PC-9 (cell line): Measurements from ENCODE around the gene RTL10.

Experiments used
- EZH2 ChIP-seq: fragments of 200-600 bp; sonication (generic); IDR thresholded peaks from 2 replicates; pipeline ENCODE4 v1.8.0; 2017; ENCODE audit warnings: antibody characterized with exemption, low read depth
- TF ChIP-seq, protein P1 (sequence below): fragments of 200-600 bp; sonication (generic); conservative IDR thresholded peaks from 2 replicates; pipeline ENCODE4 v1.6.1; 2017; ENCODE audit warnings: mixed run types, antibody characterized with exemption, mild to moderate bottlenecking, moderate library complexity

DNA sequence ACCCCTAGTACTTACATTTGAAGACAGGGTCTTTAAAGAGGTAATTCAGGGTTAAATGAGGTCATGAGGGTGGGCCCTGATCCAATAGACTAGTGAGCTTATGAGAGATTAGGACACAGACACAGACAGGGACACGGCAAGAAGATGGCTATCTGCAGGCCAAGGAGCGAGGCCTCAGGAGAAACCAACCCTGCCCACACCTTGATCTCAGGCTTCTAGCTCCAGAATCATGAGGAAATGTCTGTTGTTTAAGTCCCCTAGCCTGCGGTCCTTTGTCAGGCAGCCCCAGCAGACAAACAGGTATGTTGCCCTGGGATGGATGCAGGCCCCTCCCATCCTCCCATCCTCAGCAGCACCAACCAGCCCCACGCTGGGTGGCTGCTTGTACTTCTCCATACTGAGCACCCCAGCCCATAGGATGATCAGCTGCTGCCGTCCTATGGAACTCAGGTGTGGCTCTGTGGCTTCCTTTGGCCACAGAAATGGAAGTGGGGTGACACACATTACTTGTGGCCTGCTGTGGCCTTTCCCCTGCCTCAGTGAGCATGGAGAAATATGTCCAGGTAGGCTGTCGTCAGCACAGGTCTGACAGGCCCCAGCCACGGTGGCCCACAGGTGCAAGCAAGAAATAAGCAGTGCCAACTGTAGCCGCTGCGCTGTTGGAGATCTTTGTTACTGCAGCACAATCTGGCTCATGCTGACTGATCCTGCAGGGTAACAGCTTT is 7.9 kb downstream of the RTL10 start:
- TF ChIP-seq, protein P1, sequence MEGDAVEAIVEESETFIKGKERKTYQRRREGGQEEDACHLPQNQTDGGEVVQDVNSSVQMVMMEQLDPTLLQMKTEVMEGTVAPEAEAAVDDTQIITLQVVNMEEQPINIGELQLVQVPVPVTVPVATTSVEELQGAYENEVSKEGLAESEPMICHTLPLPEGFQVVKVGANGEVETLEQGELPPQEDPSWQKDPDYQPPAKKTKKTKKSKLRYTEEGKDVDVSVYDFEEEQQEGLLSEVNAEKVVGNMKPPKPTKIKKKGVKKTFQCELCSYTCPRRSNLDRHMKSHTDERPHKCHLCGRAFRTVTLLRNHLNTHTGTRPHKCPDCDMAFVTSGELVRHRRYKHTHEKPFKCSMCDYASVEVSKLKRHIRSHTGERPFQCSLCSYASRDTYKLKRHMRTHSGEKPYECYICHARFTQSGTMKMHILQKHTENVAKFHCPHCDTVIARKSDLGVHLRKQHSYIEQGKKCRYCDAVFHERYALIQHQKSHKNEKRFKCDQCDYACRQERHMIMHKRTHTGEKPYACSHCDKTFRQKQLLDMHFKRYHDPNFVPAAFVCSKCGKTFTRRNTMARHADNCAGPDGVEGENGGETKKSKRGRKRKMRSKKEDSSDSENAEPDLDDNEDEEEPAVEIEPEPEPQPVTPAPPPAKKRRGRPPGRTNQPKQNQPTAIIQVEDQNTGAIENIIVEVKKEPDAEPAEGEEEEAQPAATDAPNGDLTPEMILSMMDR: no peak
- TF ChIP-seq EZH2: no peak
